ENCODE results near the gene PKNOX2.
A peak's percentile ranks its signal among the peaks of the same experiment; 100 is the strongest.

The PKNOX2 gene, protein sequence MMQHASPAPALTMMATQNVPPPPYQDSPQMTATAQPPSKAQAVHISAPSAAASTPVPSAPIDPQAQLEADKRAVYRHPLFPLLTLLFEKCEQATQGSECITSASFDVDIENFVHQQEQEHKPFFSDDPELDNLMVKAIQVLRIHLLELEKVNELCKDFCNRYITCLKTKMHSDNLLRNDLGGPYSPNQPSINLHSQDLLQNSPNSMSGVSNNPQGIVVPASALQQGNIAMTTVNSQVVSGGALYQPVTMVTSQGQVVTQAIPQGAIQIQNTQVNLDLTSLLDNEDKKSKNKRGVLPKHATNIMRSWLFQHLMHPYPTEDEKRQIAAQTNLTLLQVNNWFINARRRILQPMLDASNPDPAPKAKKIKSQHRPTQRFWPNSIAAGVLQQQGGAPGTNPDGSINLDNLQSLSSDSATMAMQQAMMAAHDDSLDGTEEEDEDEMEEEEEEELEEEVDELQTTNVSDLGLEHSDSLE

DNA sequence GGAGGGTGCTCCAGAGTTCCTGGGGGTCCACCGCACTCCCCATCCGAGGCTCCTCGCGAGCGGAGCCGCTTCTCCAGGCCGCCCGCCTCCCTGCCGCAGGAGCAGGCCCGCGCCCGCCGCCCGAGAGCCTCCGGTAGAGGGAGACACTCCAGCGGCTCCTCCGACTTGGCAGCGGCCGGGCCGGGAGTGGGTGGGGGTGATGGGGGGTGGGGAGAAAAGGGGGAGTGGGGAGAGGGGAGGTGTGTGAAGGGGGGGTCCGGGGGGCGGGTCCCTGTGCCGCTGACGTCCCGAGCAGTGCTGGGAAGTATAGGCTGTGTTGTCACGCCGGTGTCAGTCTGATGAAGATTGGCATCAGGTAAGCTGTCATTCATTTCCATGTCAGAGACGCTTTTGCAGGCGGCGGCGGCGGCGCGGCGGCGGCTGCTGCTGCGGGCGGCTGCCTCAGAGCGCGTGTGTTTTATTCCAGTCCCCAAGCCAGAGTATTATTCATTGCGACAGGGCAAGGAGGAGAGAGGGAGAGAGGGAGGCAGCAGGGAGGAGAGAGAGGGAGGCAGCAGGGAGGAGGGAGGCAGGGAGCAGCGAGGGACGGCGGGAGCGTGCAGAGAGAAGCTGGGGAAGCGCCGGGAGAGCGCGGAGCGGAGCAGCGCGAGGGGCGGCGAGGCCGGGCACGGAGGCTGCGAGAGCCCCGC, at the start of gene PKNOX2:
TSS of gene PKNOX2 (plus strand) at position 330 of the 689 bp plus-strand sequence. CDS start 186,555 bp downstream, outside the sequence.
- DNase-seq (ENCODE audit: low read depth in 2 of 2, low spot score in 1 of 2), result peak; percentile 23 to 37

DNA sequence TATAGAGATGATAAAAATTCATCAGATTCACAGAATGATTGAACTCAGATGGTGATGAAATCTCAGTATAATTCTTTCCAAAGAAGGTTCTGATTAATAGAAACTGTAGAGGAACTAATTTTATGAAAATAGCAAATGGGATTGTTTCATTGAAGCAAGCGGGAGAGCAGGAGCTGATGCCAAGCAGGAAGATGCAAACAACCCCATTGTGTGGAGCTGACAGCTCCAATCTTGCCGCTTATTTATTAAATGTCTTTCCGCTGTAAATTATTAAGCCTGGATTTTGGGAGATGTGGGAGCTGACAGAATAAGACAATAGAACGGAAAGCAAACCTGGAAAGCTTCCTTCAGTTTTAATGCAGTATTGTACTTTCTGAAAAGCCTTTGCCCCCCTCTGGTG, 47.1 kb upstream of the PKNOX2 start:
- no peak for DNase-seq (ENCODE audit: low read depth in 2 of 2, low spot score in 1 of 2)

DNA sequence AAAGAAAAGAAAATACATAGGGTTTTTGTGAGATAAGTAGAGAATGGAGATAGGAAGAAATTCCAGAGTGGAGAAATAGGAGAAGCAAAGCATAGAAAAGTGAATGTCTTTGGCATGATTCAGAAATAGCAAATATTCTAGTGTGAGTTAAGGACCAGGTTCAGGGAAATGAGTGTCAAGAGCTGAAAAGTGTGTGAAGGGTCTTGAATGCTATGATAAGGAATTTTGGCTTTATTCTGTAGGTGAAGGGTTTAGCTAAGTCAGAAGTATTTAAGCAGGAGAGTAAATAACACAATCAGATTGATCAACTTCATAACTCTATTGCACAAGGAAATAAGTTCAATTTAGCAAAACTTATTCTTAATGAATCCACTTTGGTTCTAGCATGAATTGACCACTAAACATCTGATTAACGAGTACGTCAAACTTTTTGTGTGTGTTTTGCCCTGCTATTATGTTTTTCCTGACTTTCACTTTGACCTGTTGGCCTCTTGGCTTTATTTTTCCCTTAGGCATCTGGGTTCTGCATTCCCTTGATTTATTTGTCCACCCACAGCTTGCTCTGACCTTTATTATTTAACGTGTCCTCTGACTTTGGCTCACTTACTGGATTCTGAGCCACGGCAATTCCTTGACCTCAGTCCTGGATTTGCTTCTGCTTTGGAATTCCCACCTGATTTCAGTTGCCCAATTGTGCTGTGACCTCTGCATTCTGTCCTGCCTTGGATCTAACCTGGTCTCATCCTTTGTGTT, 41.2 kb upstream of the PKNOX2 start:
- DNase-seq (ENCODE audit: low read depth in 2 of 2, low spot score in 1 of 2), result no peak

DNA sequence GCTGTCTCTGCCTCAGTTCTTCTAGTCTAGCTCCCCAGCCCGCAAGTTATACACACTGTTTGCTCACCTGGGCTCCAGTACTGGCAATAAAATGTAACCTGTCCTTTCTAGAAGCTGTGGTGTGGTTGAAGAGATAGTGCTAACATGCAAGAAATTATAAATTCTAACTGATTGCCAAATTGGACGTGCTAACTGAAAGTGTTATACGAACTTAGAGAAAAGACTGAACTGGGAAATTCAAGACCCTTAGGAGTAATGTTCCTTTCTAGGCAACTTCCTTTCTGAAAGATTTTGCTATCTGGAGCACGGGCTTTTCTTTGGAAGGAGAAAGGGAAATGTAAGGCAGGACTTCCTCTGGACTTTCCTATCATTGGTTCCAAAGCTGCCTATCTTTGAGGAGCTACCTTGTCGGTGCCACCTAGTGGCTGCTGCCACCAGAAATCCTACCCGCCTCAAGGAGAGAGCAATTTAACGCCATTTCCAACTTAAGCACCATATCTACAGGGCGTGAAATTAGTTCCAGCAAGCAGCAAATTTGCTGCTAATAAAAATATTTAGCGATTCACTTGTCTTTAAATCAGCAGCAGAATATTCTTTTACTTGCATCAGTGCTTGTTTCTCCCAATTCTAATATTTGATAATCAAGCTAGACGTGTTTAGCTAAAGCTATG, 40.5 kb upstream of the PKNOX2 start:
- no peak for DNase-seq (ENCODE audit: low read depth in 2 of 2, low spot score in 1 of 2)

DNA sequence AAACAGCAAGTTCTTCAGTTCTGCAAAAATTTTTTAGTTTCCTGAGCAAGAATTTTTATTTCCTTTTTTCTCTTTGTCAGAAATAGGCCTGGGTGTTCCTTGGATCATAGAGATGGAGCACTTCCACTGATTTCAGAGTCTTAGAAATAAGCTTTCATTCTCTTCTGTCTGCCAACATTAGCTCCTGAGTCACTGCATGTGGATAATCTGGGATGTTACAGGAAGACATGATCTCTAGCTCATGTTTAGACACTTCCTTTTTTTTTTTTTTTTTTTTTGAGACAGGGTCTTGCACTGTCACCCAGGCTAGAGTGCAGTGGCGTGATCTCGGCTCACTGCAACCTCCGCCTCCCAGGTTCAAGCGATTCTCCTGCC, 39.9 kb upstream of the PKNOX2 start:
- no peak for DNase-seq (ENCODE audit: low read depth in 2 of 2, low spot score in 1 of 2)

DNA sequence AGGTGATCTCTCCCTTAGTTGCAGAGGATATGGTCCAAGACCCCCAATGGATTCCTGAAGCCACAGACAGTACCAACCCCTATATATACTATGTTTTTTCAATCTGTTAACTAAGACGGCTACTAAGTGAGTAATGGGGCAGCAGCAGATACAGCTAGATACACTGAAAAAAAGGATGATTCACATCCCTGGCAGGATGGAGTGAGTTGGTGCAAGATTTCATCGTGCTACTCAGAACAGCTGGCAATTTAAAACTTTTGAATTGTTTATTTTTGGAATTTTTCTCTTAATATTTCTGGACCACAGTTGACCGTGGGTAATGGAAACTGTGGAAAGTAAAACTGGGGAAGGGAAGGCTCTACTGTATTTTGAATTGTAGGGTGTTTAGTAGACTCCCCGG, 36.1 kb upstream of the PKNOX2 start:
- DNase-seq (ENCODE audit: low read depth in 2 of 2, low spot score in 1 of 2), result no peak

DNA sequence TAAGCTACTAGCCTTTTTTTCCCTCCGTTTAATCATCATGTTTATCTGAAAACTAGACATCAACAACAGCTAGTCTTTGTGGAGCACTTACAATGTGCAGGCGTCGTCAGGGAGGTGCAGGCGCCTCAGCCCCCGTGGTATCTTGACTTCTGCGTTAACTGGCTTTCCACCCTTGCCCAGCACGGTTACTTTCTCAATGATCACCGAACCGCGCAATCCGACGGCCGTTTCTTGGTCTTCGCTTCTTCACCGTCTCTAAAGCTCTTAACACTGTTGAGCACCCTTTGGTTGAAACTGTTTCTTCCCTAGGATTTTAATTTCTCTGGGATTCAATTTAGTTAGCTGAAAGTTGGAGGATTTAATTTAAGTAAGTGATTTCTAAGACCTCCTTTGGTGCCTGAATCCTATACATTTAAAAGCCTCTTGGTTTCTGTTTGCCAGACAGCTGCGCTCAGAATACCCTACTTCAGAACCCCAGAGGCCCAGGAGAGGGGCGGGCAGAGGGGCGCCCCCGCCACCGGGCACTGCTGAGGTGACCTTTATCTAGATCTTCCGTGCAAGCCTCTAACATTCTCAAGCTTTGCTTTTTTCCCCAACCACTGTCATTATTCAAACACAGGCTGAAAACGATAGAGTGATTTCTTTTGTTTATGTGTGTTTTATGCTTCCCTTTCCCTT, 35.1 kb upstream of the PKNOX2 start:
- no peak for DNase-seq (ENCODE audit: low read depth in 2 of 2, low spot score in 1 of 2)

DNA sequence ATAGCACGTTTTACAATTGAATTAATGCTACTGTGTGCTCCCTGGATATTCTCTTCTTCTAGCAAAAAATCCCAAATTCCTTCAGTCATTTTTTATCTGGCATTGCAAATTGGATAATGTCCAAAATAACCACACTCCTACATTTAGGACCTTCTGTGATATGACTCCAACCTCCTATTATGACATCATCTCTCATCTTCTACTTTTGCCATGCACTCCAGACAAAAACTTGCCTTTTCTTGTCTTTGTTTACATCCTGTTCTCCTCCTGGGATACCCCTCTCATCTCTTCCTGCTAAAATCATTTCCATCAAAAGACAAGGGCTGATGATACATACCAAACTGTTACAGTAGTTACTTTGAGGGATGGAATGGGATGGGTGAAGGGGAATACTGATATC, 32.5 kb upstream of the PKNOX2 start:
- DNase-seq (ENCODE audit: low read depth in 2 of 2, low spot score in 1 of 2), result no peak

DNA sequence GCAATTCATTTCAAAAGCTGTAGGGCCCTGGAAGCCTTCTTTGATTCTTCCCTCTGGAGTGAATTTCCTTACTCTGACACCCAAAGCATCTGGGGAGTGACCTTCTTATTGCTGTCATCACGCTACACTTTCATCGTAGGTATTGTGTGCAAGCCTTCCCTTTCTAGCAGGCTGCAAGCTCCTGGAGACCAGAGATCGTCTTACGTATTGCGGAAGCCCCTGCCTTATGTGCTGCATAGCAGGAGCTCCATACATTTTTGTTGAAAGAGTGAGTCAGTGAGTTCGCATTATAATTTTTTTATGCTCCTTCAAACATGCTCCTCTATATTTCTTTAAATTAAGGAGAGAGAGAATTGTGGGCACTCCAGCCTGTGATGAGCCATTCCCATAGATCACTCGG, 32.0 kb upstream of the PKNOX2 start:
- DNase-seq (ENCODE audit: low read depth in 2 of 2, low spot score in 1 of 2), result no peak

DNA sequence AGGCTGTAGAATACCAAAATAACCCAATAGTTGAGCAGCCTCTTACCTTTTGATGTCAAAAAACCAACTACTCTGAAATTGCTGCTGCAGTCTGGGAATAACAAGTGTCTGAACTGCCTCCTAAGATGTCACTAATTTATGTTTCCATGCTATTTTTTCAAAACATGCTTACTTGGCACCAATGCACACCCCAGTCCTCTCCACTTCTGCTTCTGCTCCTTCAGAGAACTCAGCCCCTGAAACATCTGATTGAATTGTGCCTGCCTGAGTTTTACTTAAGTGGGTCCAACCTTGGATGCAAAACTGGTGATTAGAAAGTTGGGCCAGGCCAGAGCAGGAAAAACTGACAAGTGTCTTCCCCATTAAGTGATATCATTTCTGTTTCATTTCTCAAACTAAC, 28.6 kb upstream of the PKNOX2 start:
- no peak for DNase-seq (ENCODE audit: low read depth in 2 of 2, low spot score in 1 of 2)

DNA sequence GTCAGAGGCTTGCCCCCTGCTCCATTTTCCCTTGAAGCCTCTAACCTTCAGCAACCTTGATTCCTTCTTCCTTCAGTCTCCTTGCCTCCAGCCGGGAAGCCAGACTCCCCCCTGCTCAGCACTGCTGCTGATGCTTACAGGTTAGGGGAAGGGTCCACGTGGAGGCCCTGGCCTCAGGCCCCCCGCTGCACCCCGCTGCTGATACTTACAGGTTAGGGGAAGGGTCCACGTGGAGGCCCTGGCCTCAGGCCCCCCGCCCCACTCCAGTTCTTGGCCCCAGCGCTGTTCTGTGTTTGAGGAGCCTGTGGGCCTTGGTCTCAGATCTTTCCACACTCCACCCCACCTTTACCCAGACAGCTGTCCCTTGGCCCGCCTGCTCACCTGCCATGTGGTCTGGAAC, 25.6 kb upstream of the PKNOX2 start:
- DNase-seq (ENCODE audit: low read depth in 2 of 2, low spot score in 1 of 2), result no peak

DNA sequence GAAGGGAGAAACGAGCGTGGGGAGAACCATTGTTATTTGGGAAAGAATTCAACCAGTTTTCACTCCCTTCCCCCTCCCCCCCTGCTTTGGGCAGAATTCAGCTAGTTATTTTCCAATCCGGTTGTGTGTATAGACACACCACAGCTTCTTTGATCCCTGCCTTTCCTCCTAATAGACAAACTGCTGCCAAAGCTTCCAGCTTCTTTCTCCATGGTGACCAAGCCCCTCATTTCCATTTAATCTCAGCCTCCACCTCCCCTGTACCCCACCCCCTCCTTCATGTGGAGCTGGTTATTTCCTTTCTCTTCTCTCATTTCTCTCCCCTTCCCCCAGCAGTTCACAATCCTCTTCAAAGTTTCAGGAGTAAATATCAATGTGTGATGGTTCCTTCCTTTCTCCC, 24.8 kb upstream of the PKNOX2 start:
- no peak for DNase-seq (ENCODE audit: low read depth in 2 of 2, low spot score in 1 of 2)

DNA sequence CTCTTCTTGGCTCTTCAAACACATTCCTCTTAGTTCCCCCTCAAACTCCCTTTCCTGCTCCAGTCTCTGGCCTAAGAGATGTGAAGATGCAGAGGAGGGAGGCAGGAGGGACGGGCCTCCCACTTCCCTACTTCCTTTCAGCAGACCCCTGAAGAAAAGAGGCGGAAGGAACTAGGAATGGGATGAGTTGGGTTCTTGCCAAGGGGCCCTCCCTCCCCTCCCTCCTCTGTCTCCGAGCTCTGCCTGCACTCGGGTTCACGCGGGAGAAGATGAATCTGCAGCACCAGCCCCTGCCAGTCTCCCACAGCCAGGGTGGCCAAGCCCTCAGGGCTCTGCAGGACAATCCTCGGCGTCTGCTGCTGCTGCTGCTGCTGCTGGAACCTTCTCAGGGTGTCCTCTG, 24.3 kb upstream of the PKNOX2 start:
- DNase-seq (ENCODE audit: low read depth in 2 of 2, low spot score in 1 of 2), result no peak

DNA sequence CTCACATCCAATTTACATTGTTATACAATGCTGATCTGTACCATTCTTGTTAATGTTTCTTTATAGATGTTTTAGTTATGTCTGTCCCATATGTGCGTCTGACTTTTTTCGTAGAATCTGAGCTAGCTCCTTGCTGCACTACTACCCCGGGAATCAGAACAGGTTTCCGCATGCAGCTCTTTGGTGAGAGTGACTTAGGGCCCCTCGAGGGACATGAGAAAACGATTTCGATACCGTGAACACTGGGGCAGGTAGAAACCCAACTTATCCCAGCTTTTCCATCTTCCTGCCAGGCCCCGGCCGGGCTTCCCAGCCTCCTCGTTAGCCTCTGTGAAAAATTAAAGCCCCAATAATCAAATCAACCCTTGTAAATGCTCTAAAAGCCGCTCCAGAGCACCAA, 23.4 kb upstream of the PKNOX2 start:
- DNase-seq (ENCODE audit: low read depth in 2 of 2, low spot score in 1 of 2), result no peak

DNA sequence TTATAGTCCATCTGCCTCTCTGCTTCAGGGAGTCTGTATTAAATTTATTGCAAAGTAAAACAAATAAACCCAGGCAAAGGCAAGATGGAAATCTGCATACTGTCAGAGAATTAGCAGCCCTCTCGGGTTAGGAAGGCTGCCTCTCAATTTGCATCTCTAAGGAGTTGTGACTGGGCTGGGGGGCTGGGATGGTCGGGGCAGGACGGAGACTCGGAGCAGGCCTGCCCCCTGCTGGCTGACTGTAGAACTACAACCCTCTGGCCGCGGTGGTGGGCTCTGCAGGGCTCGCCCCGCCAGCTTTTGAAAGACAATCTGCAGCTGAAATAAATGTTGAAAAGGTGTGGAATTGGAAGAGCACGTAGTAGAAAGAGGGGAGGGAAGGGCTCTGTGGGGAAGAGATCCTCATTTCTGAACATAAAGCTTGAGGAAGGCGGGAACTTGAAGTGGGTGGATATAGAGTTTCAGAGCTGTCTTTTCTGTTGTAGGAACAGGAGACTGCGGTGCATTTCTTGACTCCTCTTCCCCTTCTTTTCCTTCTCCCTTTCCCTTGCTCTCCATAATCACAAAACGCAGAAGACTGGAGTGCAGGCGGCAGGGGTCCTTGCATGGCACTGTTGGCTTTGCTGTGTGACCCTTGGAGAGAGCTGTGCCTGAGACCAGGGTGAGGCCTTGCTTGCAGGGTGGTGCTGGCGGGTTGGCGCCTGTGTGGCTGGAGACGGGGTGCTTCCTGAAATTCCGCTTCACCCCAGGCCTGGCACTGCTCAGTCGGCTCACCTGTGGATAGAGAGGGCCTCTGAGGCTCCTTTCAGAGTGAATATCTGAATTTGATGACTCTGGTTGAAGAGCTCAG, 22.6 kb upstream of the PKNOX2 start:
- DNase-seq (ENCODE audit: low read depth in 2 of 2, low spot score in 1 of 2), result peak; percentile 16 to 48

DNA sequence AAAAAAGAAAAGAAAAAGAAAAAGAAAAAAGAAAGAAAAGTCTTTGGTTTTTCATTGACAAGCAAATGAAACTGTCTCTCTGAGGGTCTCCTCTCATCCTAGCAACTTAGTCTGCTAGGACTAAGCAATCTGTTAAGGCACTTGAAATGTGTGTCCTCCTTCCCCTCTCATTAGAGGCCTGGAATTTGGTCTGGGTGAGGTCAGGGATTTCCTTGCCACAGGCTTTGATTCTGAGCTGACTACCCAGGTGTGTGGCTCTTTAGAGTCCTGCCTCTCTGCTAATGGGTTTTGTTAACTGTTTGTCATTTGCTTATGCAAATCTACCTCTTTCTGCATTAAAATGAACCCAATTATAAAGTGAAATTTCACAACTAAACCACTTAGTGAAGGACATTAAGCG, 18.3 kb upstream of the PKNOX2 start:
- no peak for DNase-seq (ENCODE audit: low read depth in 2 of 2, low spot score in 1 of 2)

DNA sequence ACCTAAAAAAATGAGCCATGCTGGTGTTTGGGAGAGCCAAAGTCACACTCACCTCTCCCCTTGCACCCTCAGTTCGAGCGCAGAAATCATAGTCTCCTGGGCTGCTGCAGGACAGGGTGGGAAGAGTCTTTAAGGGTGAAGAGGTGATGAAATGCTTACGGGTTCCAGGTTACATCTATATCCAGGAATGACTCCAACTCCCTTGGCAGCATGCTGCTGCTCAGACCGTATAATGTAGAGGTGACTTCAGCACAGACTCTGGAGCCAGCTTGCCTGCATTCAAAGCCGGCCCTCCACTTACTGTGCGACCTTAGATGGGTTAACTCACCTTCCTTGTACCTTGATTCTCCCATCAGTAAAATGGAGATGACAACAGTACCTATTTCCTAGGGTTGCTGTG, 17.3 kb upstream of the PKNOX2 start:
- no peak for DNase-seq (ENCODE audit: low read depth in 2 of 2, low spot score in 1 of 2)

DNA sequence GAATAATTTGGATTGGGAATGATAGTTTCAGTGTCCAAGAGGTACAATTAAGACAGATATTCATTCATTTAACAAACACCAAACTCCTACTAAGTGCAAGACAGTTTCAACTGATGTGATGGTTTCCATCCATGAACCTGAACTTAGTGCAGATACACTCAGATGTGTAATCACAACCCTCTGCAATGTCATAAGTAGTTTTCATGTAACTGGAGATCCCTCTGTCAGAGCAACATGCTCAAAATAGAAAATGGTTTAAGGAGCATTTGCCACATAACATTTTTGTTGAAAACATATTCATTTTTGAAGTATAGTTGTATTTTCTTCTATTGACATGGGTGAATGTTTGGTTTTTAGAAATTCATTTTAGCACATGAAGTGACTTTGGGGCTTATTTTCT, 16.5 kb upstream of the PKNOX2 start:
- no peak for DNase-seq (ENCODE audit: low read depth in 2 of 2, low spot score in 1 of 2)

DNA sequence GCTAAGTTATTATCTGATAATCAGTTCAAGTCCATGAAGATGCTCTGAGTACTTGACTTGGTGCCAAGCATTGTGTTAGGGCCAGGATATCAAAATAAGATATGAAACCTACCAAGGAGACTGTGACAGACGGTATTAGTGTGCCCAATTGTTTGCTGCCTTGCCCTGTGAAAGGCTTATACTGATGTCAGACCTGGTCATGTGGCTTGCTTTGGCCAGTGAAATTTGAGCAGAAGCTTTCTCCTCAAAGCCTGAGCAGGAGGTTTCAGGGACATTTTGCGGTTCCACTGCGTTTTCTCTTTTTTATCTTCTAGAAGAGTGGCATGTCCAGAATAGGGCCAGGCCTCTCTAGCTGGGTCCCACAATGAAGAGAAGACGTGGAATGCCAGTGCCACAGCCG, 15.8 kb upstream of the PKNOX2 start:
- no peak for DNase-seq (ENCODE audit: low read depth in 2 of 2, low spot score in 1 of 2)

DNA sequence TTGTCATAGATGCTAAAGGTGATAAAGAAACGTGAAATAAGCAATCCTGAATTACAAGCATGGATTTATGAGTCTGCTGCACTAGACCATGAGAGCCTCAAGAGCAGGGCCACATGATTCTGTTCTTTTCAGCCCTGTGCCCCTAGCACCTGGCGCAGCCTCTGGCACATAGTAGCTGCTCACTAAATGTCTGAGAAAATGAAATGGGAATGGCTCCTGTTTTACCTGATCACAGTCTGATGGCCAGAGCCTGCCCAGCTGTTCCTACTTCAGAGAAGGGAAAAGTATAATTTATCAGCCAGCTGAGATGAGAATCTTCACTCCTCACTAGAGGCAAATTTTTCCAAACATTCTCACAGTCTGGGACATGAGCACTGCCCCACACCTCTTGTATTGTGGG, 10.7 kb upstream of the PKNOX2 start:
- DNase-seq (ENCODE audit: low read depth in 2 of 2, low spot score in 1 of 2), result no peak

All from stimulated activated CD8-positive, alpha-beta memory T cell treated with anti-CD3 and anti-CD28 coated beads, Interleukin-4, amount 100 ng/mL, for 4 hours (primary cell).